HG03442 (cell line): ENCODE data around the gene HLA-DOB.
A peak's percentile ranks its signal among the peaks of the same experiment; 100 is the strongest.

Source experiments
- ATAC-seq: cut with Tn5 transposase; IDR thresholded peaks from one replicate; pipeline ENCODE4 v1.9.1; 2021; ENCODE audit warnings: mild to moderate bottlenecking, moderate library complexity; ENCODE audit not compliant: unreplicated experiment

The HLA-DOB gene

GRCh38 chr6:32843979-32844838, 27.4 kb upstream of the HLA-DOB start, which contains the start of gene PSMB8:
TSS of gene PSMB8 (minus strand) at chr6:32844047. CDS start at chr6:32843996, 51 bp downstream.
- ATAC-seq = peak; percentile 72

GRCh38 chr6:32843331-32843978, 26.7 kb upstream of the HLA-DOB start:
- ATAC-seq = no peak

- ATAC-seq = no peak
Observed at GRCh38 chr6:32842690-32843089, 25.9 kb upstream of the HLA-DOB start.

DNA sequence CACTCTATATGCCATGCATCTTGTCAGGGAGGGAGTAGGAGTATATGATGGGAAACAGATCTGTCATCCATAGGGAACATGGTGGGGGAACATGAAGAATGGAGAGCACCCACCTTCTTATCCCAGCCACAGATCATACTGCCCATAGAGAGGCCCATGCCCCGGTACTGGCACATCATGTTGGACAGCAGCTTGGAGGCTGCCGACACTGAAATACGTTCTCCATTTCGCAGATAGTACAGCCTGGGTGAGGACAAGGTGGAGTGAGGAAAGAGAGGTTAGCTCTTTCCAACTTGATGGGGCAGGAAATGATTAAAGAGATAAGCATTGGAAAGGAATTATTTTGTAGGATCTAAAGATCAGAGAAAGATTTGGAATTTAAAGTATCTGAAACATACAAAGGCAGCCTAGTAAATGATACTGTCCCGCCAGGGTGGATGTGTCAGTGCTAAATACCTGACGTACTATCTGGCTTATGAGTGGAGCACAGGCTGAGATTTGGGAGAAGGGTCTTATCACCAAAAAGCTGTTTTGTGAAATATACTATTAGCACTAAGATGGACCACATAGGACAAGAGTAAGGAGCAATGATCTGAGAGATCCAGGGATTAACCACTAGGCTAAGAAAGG, 25.3 kb upstream of the HLA-DOB start:
- no peak for ATAC-seq

GRCh38 chr6:32840604-32841246, 23.9 kb upstream of the HLA-DOB start:
- ATAC-seq = no peak

DNA sequence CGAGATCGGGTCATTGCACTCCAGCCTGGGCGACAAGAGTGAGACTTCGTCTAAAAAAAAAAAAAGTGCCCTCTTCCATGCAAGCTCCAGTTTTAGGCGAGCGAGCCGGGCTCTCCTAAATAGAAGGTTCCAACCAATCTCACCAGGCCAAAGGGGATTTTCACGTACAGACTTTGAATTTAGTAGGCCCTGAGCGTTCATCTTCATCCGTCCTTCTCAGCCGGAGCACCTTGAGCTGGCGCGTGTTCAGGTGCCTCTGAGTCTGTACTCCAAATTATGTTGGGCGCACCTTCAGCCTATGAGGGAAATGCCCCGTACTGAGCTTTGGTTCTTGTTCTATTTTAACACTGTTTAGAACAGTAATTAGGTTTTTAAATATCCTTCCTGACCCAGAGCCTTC, 22.6 kb upstream of the HLA-DOB start:
- no peak for ATAC-seq

DNA sequence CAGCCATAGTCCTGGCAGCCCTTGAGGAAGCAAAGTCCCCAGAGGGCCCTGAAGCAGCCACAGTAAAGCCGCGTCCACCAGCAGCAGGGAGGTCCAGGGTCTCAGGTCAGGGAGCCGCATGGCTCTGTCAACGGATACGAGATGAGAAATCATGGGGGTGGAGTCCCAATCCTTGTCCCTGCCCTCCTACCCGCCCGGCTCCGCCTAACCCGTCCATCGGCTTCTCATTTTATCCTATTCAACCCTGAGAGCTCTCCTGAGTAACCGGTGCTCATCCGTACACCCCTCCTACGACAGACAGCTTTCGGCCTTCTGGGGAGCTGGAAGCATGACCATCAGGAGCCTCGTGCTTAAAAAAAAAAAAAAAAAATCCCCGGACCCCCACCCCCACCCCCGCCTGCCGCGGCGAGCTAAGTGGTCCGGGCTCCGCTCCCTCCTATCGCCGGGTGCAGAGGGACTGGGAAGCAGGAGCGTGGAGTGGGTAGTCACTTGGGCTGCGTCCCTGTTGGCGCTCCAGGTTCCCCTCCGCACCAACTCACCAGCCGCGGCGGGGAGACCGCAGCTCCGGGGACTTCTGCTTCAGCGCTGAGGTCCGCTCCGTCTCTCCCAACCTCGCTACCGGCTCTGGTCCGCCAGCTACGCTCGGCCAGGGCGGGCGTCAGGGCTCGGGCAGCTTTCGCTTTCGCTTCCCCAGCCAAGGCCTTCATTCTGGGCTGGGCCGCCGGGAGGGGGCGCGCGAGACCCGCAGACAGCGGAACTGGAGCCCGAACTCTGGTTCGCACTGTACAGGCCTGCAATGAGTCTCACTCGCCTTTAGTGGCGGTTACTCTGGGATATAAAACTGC, 21.5 kb upstream of the HLA-DOB start, which contains the start of gene TAP2:
Gene TAP2, minus strand, starts transcription at position 626 of the 845 bp plus-strand sequence. Its CDS starts 506 bp downstream, at position 120.
- ATAC-seq = peak; percentile 77

- no peak for ATAC-seq
Observed at GRCh38 chr6:32837651-32838113, 20.9 kb upstream of the HLA-DOB start.

DNA sequence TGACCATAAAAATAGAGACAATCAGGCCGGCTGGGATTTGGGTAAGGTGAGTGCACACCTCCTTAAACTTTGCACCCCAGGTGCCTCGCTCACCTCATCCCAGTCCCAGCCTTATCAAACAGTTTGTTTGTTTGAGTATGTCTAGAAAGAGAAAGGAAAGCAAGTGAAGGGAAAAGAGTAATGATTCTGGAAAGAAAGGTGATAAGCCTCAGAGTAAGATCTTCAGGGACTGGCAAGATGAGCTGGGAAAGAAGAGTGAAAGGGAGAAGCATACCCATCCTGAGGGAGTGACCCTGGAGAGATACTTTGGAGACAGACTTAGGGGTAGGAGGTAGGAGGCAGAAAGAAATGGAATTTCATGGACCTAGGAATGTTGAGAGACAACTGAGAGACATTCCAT, 20.1 kb upstream of the HLA-DOB start:
- ATAC-seq = no peak

GRCh38 chr6:32835167-32835893, 18.5 kb upstream of the HLA-DOB start:
- ATAC-seq = no peak

GRCh38 chr6:32833664-32834063, 16.9 kb upstream of the HLA-DOB start:
- ATAC-seq = no peak

- no peak for ATAC-seq
Observed at GRCh38 chr6:32832535-32832934, 15.7 kb upstream of the HLA-DOB start.

- no peak for ATAC-seq
Observed at GRCh38 chr6:32830936-32831335, 14.1 kb upstream of the HLA-DOB start.

DNA sequence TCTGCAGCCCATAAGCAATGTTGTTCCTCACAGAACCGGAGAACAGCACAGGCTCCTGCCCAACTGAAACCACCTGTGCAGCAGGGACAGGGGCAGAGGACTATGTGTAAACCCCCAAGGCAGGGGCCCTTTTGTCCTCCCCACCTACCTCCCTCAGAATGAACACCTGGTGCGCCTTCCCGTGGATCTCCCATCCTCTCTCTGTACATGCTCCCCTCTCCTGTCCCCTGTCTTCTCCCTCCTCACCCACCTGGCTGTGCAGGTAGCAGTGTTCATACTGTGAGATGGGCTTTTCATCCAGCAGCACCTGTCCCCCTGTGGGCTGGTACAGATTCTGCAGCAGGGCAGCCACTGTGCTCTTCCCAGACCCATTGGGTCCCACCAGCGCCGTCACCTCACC, 13.2 kb upstream of the HLA-DOB start:
- ATAC-seq = no peak

- no peak for ATAC-seq
Observed at GRCh38 chr6:32829495-32829894, 12.7 kb upstream of the HLA-DOB start.

DNA sequence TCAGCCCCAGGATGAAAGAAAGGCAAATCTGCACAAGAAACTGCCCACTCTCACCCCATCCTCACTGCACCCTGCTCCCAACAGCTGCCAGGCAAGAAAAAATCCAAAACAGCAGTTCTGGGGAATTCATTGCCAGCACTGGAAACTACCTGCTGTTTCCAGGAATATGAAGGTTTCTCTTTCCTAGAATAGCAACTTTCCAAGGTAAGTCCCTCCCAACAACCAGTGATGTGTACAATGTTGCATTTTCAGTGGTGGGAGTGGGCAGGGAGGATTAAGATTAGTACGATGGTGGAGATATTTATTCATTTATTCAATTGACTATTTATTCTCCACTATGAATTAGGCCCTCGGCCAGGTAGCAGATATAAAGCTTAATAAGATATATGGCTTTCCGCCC, 10.2 kb upstream of the HLA-DOB start:
- ATAC-seq = no peak

- ATAC-seq = no peak
Observed at GRCh38 chr6:32825966-32826365, 9.2 kb upstream of the HLA-DOB start.

GRCh38 chr6:32819729-32820128, 2.9 kb upstream of the HLA-DOB start:
- no peak for ATAC-seq

- no peak for ATAC-seq
Observed at GRCh38 chr6:32818867-32819266, 2.1 kb upstream of the HLA-DOB start.
